CD4-positive, alpha-beta T cell treated with Interleukin-21 for 1 hour (primary cell): ENCODE measurements around the gene MYO9B.
"Not testable (repeated sequence)": the region's sequence is repeated elsewhere in the genome, so short reads cannot be mapped to it uniquely, and the experiment has no call there.

ENCODE experiments used
- DNase-seq: peaks from one replicate; pipeline ENCODE4 v3.0.0-alpha.2; 2020

Gene MYO9B

GRCh38 chr19:17155251-17155650 lies 79.7 kb downstream of the MYO9B start:
- DNase-seq = no peak

- DNase-seq = no peak
Measured at GRCh38 chr19:17156296-17156946, 80.8 kb downstream of the MYO9B start.

GRCh38 chr19:17156947-17157302 lies 81.3 kb downstream of the MYO9B start:
- no peak for DNase-seq

GRCh38 chr19:17158584-17158983 lies 83.0 kb downstream of the MYO9B start:
- DNase-seq = no peak

GRCh38 chr19:17159466-17160393 lies 84.2 kb downstream of the MYO9B start:
- DNase-seq = no peak

- DNase-seq = peak; percentile 22
Measured at GRCh38 chr19:17160908-17161307, 85.3 kb downstream of the MYO9B start.

DNA sequence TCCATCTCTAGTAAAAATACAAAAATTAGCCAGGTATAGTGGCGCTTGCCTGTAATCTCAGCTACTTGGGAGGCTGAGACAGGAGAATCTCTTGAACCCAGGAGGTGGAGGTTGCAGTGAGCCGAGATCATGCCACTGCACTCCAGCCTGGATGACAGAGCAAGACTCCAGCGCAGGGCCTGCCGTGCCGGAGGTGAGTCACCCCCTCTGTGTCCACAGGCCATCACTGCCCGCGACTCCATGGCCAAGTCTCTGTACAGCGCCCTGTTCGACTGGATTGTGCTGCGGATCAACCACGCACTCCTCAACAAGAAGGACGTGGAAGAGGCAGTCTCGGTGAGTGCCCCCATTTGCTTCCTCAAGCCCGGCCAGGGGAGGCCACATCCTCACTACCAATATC lies 86.6 kb downstream of the MYO9B start:
- not testable (repeated sequence) for DNase-seq

GRCh38 chr19:17162580-17162979 lies 87.0 kb downstream of the MYO9B start:
- DNase-seq = no peak

GRCh38 chr19:17163652-17164051 lies 88.1 kb downstream of the MYO9B start:
- no peak for DNase-seq

DNA sequence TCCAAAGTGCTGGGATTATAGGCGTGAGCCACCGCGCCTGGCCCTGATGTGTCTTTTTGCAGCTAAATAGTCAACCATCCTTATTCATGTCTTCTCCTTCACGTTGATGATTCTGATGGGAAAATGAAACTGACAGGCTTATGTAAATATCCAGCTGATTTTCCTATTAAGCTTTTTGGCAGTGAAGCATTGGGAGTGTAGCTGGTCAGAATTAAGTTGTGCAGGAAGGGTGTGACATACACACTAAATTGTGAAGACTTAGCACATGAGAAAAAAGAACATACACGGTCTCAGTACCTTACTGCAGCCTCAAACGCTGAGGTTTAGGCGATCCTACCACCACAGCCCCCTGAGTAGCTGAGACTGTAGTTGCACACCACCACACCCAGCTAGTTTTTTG lies 89.1 kb downstream of the MYO9B start:
- DNase-seq = no peak

- DNase-seq = no peak
Measured at GRCh38 chr19:17165715-17166114, 90.1 kb downstream of the MYO9B start.

- DNase-seq = peak; percentile 37
Measured at GRCh38 chr19:17170538-17171297, 95.1 kb downstream of the MYO9B start.

GRCh38 chr19:17171874-17172273 lies 96.3 kb downstream of the MYO9B start:
- DNase-seq = no peak

GRCh38 chr19:17172624-17173345 lies 97.2 kb downstream of the MYO9B start:
- no peak for DNase-seq

GRCh38 chr19:17178291-17178690 lies 102.7 kb downstream of the MYO9B start:
- no peak for DNase-seq

DNA sequence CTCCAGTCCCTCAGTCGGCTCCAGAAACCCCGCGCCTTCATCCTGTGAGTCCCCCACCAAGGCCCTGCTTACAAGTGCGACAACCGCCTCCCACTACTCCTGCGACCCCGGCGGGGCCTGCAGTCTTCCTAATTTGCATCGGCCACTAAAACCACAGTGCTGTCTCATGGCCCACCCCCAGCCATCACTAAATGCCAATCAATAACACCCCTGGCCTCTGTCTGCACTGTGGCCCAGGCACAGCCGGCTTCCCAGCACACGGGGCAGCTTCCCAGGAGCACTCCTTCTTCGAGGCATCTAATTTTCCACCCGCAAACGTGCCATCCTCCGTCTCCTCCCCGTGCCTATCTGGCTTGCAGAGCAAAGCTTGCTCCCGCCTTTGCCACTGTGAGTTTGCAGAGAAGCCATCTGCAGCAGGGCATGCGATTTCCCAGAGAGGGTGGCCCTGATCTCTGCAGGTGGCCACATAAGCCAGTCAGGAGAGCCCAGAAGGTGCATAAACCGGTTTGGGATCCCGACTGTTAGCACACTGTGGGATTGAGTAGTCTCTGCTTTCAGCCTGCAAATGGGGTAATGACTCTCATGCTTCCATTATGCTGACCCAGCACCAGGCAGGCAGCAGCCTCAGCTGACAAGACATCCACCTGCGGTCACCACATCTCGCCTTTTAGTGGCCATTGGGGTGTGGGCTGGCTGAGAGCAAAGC lies 105.6 kb downstream of the MYO9B start:
- no peak for DNase-seq

DNA sequence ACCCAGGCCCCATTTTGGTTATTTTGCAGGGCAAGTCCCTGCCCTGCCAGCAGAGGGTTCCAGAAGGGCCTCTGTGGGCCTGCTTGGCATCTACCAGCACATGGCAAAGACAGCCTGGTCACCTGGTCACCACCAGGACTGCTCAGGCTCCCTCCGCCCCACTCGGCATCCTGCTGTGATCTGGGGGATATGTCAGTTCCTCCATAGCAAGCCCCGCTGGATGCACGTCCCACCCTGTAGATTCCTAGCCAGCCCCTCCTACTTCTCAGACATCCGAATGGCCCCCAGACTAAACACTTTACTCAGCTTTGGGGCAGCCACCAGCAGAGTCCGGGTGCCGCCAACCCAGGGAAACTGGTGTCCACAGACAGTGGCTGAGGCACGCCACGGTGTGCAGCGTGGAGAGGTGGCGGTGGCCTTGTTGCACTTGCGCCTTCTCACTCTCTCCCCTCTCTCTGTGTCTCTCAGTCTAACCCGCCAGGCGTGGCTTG lies 107.7 kb downstream of the MYO9B start:
- DNase-seq = peak; percentile 24

DNA sequence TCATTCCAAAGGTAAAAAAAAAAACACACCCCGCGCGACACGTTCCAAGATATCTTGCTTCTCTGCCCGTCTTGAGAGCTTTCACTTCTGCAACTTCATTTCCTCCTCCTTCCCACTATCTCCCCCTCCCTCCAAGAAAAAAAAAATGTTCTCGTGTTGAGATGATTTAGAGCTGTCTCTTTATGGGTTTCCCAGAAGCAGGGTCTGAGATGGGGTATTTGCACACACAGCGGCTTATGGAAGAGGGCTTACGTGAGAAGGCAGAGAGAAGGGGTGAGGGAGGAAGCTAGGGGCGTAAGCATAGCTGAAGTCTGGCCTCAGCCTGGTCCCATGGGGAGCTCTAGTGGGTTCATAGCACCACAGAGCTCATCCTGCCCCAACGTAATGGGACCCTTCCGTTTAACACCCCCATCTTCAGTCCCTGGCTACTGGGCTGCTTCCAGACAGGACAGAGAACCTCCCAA lies 108.3 kb downstream of the MYO9B start:
- DNase-seq = peak; percentile 34

GRCh38 chr19:17184371-17184841 lies 108.8 kb downstream of the MYO9B start:
- peak; percentile 70 for DNase-seq

DNA sequence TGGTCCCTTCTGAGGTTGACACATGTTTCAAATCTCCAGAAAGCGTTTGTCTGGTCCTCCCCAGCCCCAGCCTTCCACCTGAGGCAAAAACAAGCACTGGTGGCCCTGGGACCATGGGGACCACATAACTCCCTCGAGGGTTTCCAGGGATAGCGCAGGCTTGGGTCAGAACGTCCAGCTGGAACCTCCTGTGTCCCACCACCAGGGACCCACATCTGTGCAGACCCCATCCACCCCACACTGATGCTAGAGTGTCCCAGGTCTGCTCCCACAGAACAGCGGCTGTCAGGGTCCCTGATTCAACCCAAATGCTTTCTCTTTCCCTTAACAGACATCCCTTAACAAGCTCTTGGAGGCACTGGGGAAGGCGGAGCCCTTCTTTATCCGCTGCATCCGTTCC lies 110.0 kb downstream of the MYO9B start:
- no peak for DNase-seq

DNA sequence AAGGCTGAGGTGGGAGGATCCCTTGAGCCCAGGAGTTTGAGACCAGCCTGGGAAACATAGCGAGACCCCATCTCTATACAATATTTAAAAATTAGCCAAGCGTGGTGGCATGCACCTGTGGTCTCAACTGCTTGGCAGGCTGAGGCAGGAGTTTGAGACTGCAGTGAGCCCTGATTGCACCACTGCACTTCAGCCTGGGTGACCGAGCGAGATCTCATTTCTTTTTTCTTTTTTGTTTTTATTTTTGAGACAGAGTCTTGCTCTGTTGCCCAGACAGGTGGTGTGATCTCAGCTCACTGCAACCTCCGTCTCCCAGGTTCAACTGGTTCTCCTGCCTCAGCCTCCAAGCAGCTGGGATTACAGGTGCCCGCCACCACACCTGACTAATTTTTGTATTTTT lies 116.2 kb downstream of the MYO9B start:
- not testable (repeated sequence) for DNase-seq

GRCh38 chr19:17192751-17193150 lies 117.2 kb downstream of the MYO9B start:
- no peak for DNase-seq
